Measurements from ENCODE around the gene KRT76.

- TF ChIP-seq CTCF (IDR thresholded peaks at IDR 0.05; ENCODE audit: low read length) (no peak), EZH2 (IDR thresholded peaks at IDR 0.05; ENCODE audit: borderline replicate concordance, low read length) (no peak)
Measured at GRCh38 chr12:52739963-52740362, 37.2 kb downstream of the KRT76 start.
